GM20431 (cell line): ENCODE data around the gene ING3.

Experiments used
- in situ Hi-C: fragments of 300-500 bp; cut with MseI, MboI; formaldehyde crosslinking; loops from one replicate; pipeline ENCODE4 v1.15.0; 2020; ENCODE audit warnings: low sequenced_read_pairs; ENCODE audit not compliant: unreplicated experiment

ING3 gene

GRCh38 chr7:120947980-120948379, 2.6 kb upstream of the ING3 start:
- in situ Hi-C loops = loop anchor here (25.0 kb wide), 1 partner anchor 136 kb away; no protein-coding TSS in a partner anchor

GRCh38 chr7:120949393-120949911, 1.1 kb upstream of the ING3 start:
- in situ Hi-C loops = loop anchor here (25.0 kb wide), 1 partner anchor 137 kb away; no protein-coding TSS in a partner anchor

- in situ Hi-C loops = loop anchor here (25.0 kb wide), 1 partner anchor 138 kb away; no protein-coding TSS in a partner anchor
Measured at GRCh38 chr7:120949998-120950538, 509 bp upstream of the ING3 start.

- in situ Hi-C loops = no loop called here
Measured at GRCh38 chr7:120951309-120951699, 727 bp downstream of the ING3 start.

GRCh38 chr7:120951826-120952225, 1.2 kb downstream of the ING3 start:
- in situ Hi-C loops = no loop called here

GRCh38 chr7:120955577-120956149, 5.1 kb downstream of the ING3 start:
- in situ Hi-C loops = no loop called here

- in situ Hi-C loops = no loop called here
Measured at GRCh38 chr7:120959929-120960484, 9.4 kb downstream of the ING3 start.

GRCh38 chr7:120960714-120961113, 10.1 kb downstream of the ING3 start:
- in situ Hi-C loops = no loop called here

- in situ Hi-C loops = no loop called here
Measured at GRCh38 chr7:120961638-120962173, 11.1 kb downstream of the ING3 start.

GRCh38 chr7:120964088-120964487, 13.5 kb downstream of the ING3 start:
- in situ Hi-C loops = no loop called here

GRCh38 chr7:120966961-120967360, 16.4 kb downstream of the ING3 start:
- in situ Hi-C loops = no loop called here

GRCh38 chr7:120973849-120974248, 23.3 kb downstream of the ING3 start:
- in situ Hi-C loops = no loop called here

- in situ Hi-C loops = loop anchor here (25.0 kb wide), 1 partner anchor 107 kb away; no protein-coding TSS in a partner anchor
Measured at GRCh38 chr7:120979765-120980499, 29.4 kb downstream of the ING3 start.

- in situ Hi-C loops = loop anchor here (25.0 kb wide), 1 partner anchor 106 kb away; no protein-coding TSS in a partner anchor
Measured at GRCh38 chr7:120981117-120981516, 30.5 kb downstream of the ING3 start.

- in situ Hi-C loops = loop anchor here (25.0 kb wide), 1 partner anchor 105 kb away; no protein-coding TSS in a partner anchor
Measured at GRCh38 chr7:120981888-120982615, 31.5 kb downstream of the ING3 start.

- in situ Hi-C loops = loop anchor here (25.0 kb wide), 1 partner anchor 104 kb away; no protein-coding TSS in a partner anchor
Measured at GRCh38 chr7:120983592-120983991, 33.0 kb downstream of the ING3 start.

GRCh38 chr7:120984406-120984805, 33.8 kb downstream of the ING3 start:
- in situ Hi-C loops = loop anchor here (25.0 kb wide), 1 partner anchor 103 kb away; no protein-coding TSS in a partner anchor

GRCh38 chr7:120985130-120985758, 34.7 kb downstream of the ING3 start:
- in situ Hi-C loops = loop anchor here (25.0 kb wide), 1 partner anchor 102 kb away; no protein-coding TSS in a partner anchor

- in situ Hi-C loops = loop anchor here (25.0 kb wide), 1 partner anchor 101 kb away; no protein-coding TSS in a partner anchor
Measured at GRCh38 chr7:120985839-120986238, 35.3 kb downstream of the ING3 start.
